T-helper 2 cell treated with Interferon-gamma antibody and Interleukin-4, amounts not matched to agents 5 μg/mL and 100 μg/mL, for 36 hours (primary cell): Measurements from ENCODE around the gene NTRK2.

Experiments
- DNase-seq: peaks from one replicate; pipeline ENCODE4 v3.0.0; 2021; ENCODE audit warnings: low spot score
- H3K27ac Mint-ChIP-seq: one replicate; pipeline ENCODE4 v1.8.0; 2021; ENCODE audit warnings: mild to moderate bottlenecking, mixed read lengths
- H3K27me3 Mint-ChIP-seq: one replicate; pipeline ENCODE4 v1.8.0; 2021; ENCODE audit warnings: low read depth, mixed read lengths
- H3K36me3 Mint-ChIP-seq: one replicate; pipeline ENCODE4 v1.8.0; 2021; ENCODE audit warnings: low read depth, mixed read lengths
- H3K4me1 Mint-ChIP-seq: one replicate; pipeline ENCODE4 v1.8.0; 2021; ENCODE audit warnings: low read depth, mixed read lengths
- H3K4me3 Mint-ChIP-seq: one replicate; pipeline ENCODE4 v1.8.0; 2022; ENCODE audit warnings: mild to moderate bottlenecking, moderate library complexity, mixed read lengths
- H3K9me3 Mint-ChIP-seq: one replicate; pipeline ENCODE4 v1.8.0; 2021; ENCODE audit warnings: mixed read lengths

The NTRK2 gene

DNA sequence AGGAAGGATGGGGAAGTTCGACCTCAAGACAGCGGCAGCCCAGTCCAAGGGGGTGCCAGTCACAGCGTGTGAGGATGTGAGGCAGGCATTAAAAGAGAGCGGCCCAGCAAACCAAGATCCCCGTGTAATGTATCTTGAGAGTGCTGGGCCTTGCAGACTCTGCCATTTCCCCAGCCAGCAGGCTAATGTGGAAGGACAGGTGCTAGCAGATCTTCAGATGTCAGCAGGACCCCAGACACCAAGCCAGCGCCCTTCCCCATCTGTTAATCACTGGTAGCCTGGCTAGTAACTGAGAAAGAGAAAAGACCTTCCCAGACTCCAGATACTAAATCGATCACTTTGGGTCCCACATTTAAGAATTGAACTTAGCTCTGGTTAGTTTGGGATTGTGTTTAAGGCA is 62.2 kb downstream of the NTRK2 start:
- no peaks in the 10 kb centered on the region for H3K9me3 Mint-ChIP-seq
- H3K4me3 Mint-ChIP-seq = no peak overlapping the region
- H3K36me3 Mint-ChIP-seq = no peaks in the 10 kb centered on the region
- no peak overlapping the region for H3K27ac Mint-ChIP-seq
- no peaks in the 10 kb centered on the region for H3K4me1 Mint-ChIP-seq
- DNase-seq = no peak
- H3K27me3 Mint-ChIP-seq = no peaks in the 10 kb centered on the region

DNA sequence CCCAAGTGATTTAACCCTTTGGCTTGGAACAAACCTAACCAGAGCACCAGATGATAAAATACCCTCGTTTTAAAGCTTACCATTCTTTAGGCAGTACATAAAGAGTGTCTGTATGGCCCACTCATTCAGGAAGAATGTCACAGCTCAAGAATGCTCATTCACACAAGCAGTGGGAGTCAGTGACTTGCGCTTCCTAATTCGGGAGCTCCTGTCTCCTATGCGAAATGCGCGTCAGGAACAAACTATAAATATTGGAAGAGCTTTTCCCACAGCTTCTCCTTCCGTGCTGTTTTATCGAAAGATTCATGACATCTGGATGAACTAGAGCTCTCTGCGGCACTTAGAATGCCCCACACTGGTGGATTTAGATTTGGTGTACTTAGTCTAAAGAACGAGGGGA is 66.6 kb downstream of the NTRK2 start:
- Mint-ChIP-seq H3K27ac (no peak overlapping the region), H3K9me3 (no peaks in the 10 kb centered on the region), H3K27me3 (no peaks in the 10 kb centered on the region), H3K4me3 (no peak overlapping the region), H3K36me3 (no peaks in the 10 kb centered on the region), H3K4me1 (no peaks in the 10 kb centered on the region)
- no peak for DNase-seq

DNA sequence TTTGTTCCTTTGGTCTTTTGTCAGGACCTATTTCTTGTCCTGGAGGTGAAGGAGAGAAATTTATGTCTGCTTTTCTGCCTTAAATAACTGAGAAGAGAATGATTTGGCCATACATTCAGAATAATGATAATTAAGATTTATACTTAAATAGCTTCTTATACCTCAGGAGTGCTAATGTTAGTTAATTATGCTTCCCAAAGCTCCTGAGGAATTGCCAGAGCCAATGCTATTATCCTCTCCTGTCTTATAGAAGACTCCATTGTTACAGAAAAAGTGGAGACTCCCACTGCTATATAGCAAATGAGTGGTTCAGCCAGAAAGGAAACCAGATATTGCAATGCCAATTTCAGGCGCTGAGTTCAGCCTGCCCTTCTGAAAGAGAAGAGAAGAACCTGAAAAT is 67.0 kb downstream of the NTRK2 start:
- Mint-ChIP-seq H3K36me3 (no peaks in the 10 kb centered on the region), H3K9me3 (no peaks in the 10 kb centered on the region), H3K27me3 (no peaks in the 10 kb centered on the region), H3K4me3 (no peak overlapping the region), H3K27ac (no peak overlapping the region), H3K4me1 (no peaks in the 10 kb centered on the region)
- no peak for DNase-seq

DNA sequence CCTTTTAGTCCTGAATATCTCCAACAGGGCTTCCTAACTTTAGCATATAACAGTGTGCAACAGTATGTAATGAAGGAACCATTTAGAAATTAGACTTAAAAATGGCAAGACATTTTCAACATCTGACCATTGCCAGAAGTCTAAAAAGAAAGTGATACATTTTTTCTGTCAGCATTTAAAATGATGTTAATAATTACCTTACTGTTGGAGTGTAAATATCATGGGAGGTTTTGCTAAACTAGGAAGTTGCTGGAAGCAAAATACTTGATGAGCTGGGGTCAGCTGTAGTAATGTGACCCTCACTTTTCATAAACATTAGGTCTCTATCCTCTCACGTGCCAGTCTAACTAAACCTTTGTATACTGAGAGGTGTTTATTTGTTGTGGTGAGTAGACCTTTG is 68.8 kb downstream of the NTRK2 start:
- H3K27me3 Mint-ChIP-seq = no peaks in the 10 kb centered on the region
- H3K4me3 Mint-ChIP-seq = no peak overlapping the region
- no peak overlapping the region for H3K27ac Mint-ChIP-seq
- H3K36me3 Mint-ChIP-seq = no peaks in the 10 kb centered on the region
- H3K9me3 Mint-ChIP-seq = no peaks in the 10 kb centered on the region
- no peak for DNase-seq
- no peaks in the 10 kb centered on the region for H3K4me1 Mint-ChIP-seq

DNA sequence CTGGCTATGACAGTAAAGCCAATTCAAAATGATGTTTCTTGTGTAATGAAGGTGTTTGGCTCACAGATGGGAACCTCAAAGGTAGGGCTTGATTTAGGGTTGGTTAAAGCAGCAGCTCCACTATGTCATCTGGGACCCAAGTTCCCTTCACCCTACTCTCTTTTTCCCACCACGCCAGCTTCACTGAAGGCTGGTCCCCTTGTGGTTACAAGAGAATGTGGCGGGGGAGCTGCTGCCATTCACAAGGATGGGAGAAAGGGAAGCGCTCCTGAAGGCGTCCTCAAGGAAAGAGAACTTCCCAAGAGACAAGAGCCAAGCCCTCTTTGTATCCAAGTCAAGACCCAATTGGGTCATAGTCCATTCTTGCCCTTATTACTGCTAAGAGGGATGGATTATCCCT is 72.7 kb downstream of the NTRK2 start:
- DNase-seq = no peak
- H3K4me1 Mint-ChIP-seq = no peaks in the 10 kb centered on the region
- H3K9me3 Mint-ChIP-seq = no peaks in the 10 kb centered on the region
- H3K27me3 Mint-ChIP-seq = no peaks in the 10 kb centered on the region
- no peak overlapping the region for H3K4me3 Mint-ChIP-seq
- no peak overlapping the region for H3K27ac Mint-ChIP-seq
- no peaks in the 10 kb centered on the region for H3K36me3 Mint-ChIP-seq

DNA sequence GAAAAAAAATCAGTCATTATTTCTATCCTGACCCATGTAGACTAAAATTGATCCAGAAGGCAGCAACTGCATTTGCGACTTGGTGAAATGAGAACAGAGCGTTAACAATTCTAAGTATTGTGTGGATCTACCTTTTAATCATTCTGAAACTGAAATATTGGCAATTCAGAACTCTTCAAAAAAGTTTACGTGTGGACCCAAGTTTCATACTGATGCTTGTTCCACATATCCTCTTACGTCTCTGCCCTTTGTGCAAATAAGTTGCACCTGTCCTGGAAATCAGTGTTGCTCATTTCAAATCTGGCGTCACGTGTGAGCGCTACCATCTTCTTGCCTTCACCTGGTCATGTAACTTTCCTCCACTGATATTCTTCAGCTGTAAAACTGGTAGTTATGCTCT is 74.7 kb downstream of the NTRK2 start:
- no peaks in the 10 kb centered on the region for H3K9me3 Mint-ChIP-seq
- no peaks in the 10 kb centered on the region for H3K27me3 Mint-ChIP-seq
- no peak overlapping the region for H3K4me3 Mint-ChIP-seq
- no peak for DNase-seq
- no peaks in the 10 kb centered on the region for H3K36me3 Mint-ChIP-seq
- no peaks in the 10 kb centered on the region for H3K4me1 Mint-ChIP-seq
- H3K27ac Mint-ChIP-seq = no peak overlapping the region

DNA sequence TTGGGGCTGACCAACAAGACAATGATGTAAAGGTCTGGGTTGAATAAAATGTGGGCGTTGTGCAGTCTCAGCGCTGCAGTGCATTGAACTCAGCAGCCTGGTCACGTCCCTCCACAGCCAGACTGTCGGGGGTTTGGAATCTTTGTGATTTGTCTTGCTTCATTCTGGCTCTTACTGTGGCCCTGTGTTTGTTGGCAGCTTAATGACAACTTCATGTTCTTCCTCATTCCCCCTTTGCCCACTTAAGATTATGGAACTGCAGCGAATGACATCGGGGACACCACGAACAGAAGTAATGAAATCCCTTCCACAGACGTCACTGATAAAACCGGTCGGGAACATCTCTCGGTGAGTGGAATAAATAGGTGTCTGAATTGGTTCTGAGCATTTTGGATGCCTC is 75.2 kb downstream of the NTRK2 start:
- Mint-ChIP-seq H3K27ac (no peak overlapping the region), H3K4me1 (no peaks in the 10 kb centered on the region), H3K4me3 (no peak overlapping the region), H3K36me3 (no peaks in the 10 kb centered on the region), H3K27me3 (no peaks in the 10 kb centered on the region), H3K9me3 (no peaks in the 10 kb centered on the region)
- DNase-seq = no peak

DNA sequence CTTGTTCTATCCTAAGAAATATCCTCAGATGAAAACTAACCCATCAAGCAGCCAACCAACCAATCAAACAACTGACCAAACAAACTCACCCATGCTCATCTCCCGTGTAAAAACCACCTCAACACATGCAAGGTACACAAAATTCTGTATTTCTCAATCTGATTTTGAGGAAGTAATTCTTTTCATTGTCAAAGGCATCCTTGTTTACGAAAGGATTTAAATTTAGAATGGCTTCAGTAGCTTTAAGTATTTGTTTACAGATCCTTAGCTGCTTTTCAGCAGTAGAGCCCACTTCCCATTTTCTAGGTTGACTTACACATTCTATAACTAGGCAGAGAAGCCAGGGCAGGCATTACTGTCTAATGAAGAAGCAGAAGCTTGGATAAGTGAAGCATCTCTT is 78.6 kb downstream of the NTRK2 start:
- peaks cover 12% of the 10 kb centered on the region for H3K4me1 Mint-ChIP-seq
- H3K36me3 Mint-ChIP-seq = no peaks in the 10 kb centered on the region
- H3K9me3 Mint-ChIP-seq = no peaks in the 10 kb centered on the region
- no peak overlapping the region for H3K27ac Mint-ChIP-seq
- no peaks in the 10 kb centered on the region for H3K27me3 Mint-ChIP-seq
- no peak overlapping the region for H3K4me3 Mint-ChIP-seq
- no peak for DNase-seq

DNA sequence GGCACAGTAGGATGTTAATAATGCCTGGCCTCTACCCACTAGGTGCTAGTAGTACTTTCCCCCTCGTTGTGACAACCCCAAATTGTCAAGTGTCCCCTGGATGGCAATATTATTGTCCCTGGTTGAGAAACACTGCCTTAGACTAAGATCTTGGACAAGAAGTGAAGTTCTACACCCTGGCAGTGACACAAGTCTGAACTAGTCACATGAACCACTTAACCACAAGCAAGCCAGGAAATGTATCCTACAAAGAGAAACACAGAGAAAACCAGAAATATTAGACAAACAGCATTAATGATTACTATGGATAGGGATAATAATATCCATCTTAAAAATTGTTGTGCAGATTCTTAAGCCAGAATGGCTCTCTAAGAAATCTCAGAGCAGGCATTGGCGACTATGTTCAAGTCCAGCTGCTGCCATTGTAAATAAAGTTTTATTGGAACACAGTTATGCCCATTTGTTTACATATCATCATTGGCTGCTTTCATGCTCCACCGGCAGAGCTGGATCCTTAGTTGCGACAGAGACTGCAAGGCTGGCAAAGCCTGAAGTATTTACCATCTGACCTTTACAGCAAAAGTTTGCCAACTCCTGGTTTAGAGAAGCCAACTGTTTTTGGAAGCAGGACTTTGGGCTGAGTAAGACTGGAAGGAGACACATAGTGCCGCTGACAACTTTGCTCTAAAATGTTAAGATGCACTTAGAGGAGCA is 80.8 kb downstream of the NTRK2 start:
- H3K4me3 Mint-ChIP-seq = no peak overlapping the region
- no peaks in the 10 kb centered on the region for H3K27me3 Mint-ChIP-seq
- no peak overlapping the region for H3K27ac Mint-ChIP-seq
- DNase-seq = no peak
- H3K36me3 Mint-ChIP-seq = no peaks in the 10 kb centered on the region
- no peaks in the 10 kb centered on the region for H3K9me3 Mint-ChIP-seq
- peaks cover 12% of the 10 kb centered on the region for H3K4me1 Mint-ChIP-seq

DNA sequence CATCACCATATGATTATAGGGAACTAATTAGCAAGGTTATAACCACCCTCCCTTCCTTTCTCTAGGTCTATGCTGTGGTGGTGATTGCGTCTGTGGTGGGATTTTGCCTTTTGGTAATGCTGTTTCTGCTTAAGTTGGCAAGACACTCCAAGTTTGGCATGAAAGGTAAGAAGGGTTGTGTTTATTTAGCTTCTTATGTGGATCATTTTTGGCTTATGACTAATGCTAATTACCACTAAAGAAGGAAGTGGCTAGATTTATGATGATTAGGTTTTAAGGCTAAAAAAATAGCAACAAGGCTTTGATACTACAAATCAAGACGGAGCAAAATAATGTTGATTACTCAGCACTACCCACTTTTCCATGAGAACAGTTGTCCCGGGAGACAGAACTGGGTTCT is 82.4 kb downstream of the NTRK2 start:
- peak overlapping the region; percentile 45 for H3K27ac Mint-ChIP-seq
- H3K27me3 Mint-ChIP-seq = no peaks in the 10 kb centered on the region
- H3K4me1 Mint-ChIP-seq = peaks cover 14% of the 10 kb centered on the region
- H3K9me3 Mint-ChIP-seq = no peaks in the 10 kb centered on the region
- no peak for DNase-seq
- no peak overlapping the region for H3K4me3 Mint-ChIP-seq
- H3K36me3 Mint-ChIP-seq = no peaks in the 10 kb centered on the region

DNA sequence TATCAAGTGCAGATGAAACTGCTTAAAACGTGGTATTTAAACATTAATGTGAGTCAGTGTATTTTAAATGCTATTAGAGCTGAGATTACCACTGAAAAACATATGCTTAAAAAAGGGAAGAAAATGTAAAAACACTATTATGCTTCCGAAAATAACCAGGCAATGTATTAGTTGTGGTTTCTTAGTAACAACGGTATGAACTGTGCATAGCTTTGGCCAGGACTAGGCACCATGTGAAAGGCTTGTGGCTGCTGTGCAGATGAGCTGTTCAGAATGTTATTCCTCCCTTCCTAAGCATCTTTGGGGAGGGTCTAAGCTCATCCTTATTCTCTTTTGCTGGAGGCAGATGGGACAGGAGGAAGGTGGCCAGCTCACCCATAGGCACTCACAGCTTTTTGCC is 84.9 kb downstream of the NTRK2 start:
- DNase-seq = no peak
- H3K4me3 Mint-ChIP-seq = no peak overlapping the region
- H3K27me3 Mint-ChIP-seq = no peaks in the 10 kb centered on the region
- no peak overlapping the region for H3K27ac Mint-ChIP-seq
- no peaks in the 10 kb centered on the region for H3K9me3 Mint-ChIP-seq
- H3K4me1 Mint-ChIP-seq = peaks cover 16% of the 10 kb centered on the region
- H3K36me3 Mint-ChIP-seq = no peaks in the 10 kb centered on the region

DNA sequence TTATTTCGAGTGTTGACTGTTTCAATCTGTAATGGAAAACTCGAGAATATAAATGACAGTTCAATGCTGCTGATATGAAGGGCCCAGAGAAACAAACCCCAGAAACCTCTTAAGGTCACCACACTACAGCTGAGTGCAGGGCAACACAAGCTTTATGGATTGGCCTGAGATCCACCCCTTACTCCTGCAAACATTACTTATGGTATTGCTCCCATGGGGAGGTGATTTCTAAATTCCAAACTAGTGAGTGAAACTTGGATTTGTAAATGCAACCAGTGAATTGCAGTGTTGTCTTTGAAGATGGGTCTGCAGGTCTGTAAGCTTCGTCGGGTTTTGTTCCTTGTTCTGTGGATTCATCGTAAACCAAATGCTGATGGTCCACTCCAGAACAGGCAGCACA is 85.4 kb downstream of the NTRK2 start:
- H3K27me3 Mint-ChIP-seq = no peaks in the 10 kb centered on the region
- no peak overlapping the region for H3K27ac Mint-ChIP-seq
- H3K4me1 Mint-ChIP-seq = peaks cover 20% of the 10 kb centered on the region
- no peaks in the 10 kb centered on the region for H3K9me3 Mint-ChIP-seq
- no peaks in the 10 kb centered on the region for H3K36me3 Mint-ChIP-seq
- H3K4me3 Mint-ChIP-seq = no peak overlapping the region
- DNase-seq = no peak

DNA sequence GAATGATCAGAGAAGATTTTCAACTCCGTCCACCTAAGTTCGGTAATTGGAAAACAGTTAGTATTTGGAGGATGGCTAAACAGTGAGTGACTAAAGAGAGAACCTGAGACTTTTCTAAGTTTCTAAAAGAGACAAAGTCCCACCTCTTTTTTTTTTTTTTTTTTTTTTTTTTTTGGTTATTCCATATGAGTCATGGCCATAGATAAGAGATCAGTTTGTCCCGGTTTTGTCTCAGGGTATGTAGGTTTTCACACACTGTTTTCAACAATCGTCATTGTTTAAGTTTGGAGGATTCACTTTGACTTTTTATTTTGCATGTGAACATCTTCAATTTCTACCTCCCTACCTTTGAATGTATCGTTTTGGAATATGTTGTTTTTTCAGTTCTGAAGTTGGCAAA is 85.9 kb downstream of the NTRK2 start:
- Mint-ChIP-seq H3K27me3 (no peaks in the 10 kb centered on the region), H3K36me3 (no peaks in the 10 kb centered on the region), H3K4me3 (no peak overlapping the region), H3K27ac (no peak overlapping the region), H3K9me3 (no peaks in the 10 kb centered on the region), H3K4me1 (peaks cover 18% of the 10 kb centered on the region)
- no peak for DNase-seq

DNA sequence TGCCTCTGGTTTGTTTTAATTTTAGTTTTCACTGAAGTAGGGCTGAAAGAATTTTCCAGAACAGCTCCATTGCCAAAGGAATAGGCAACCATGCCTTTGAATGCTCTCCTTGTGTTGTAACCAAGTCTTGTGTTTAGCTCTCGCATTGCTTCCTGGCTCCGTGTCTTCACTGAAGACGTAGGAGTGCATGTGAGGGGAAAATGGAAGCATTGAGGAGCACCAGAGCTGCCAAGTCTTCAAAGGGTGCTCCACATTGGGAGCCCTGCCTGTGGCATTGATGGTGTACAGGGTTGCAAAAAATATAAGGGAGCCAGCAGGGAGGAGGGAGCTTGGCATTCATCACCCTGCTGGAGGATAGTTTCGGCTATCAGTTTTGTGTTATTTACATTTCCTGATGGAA is 86.6 kb downstream of the NTRK2 start:
- Mint-ChIP-seq H3K36me3 (no peaks in the 10 kb centered on the region), H3K4me3 (no peak overlapping the region), H3K27me3 (no peaks in the 10 kb centered on the region), H3K27ac (no peak overlapping the region), H3K9me3 (no peaks in the 10 kb centered on the region), H3K4me1 (peaks cover 21% of the 10 kb centered on the region)
- no peak for DNase-seq

DNA sequence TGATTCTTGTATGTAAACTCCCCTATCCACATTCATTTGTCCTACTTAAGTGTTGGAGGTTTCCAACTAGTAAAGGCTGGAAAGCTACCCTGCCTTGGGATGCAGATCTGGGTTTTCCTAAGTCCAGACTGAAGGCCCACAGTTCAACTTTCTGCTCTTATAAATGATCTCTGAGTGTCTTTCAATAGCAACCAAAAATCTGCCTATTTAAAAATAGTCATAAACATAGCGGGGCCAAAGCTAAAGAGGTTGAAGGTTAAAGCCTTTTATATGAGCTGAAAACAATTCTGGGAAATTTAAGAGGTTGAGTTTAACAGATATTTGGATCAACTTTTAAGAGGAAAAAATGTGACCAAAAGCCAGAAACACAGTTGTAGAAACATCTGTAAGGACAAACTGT is 87.2 kb downstream of the NTRK2 start:
- no peaks in the 10 kb centered on the region for H3K36me3 Mint-ChIP-seq
- DNase-seq = no peak
- H3K4me3 Mint-ChIP-seq = no peak overlapping the region
- H3K27ac Mint-ChIP-seq = no peak overlapping the region
- no peaks in the 10 kb centered on the region for H3K9me3 Mint-ChIP-seq
- H3K27me3 Mint-ChIP-seq = no peaks in the 10 kb centered on the region
- H3K4me1 Mint-ChIP-seq = peaks cover 20% of the 10 kb centered on the region
